HCT116 (cell line): ENCODE results near the gene SMIM5. TPM values are rescaled to one million over a fixed set of nuclear protein-coding genes. Genes with fewer than 3 reads are reported as not detected.

Experiments used
- ATAC-seq: fragments of 200-7000 bp; cut with Tn5 transposase; 2 replicates; pipeline ENCODE4 v1.9.1; 2020; ENCODE audit warnings: mild to moderate bottlenecking, moderate library complexity
- BruUV-seq: library from RNA; stranded (reverse); fragments of 400-500 nt; replicated peaks from 2 replicates; lab custom pipeline; 2021; lab: Mats Ljungman, UMichigan
- CTCF ChIA-PET: fragments of 300-600 bp; sonication (Branson Sonifier 250); formaldehyde crosslinking; loops from one replicate; lab custom pipeline; 2021; ENCODE audit warnings: antibody characterized with exemption; lab: Charles Lee
- POLR2A ChIA-PET: fragments of 300-600, 350-600 bp; sonication (Branson Sonifier 250); formaldehyde crosslinking; loops from one replicate; lab custom pipeline; 2021; ENCODE audit warnings: antibody characterized with exemption; lab: Charles Lee
- RAD21 ChIA-PET, 2 experiments: fragments of 300-600 bp; sonication (Branson Sonifier 250); formaldehyde crosslinking; loops; one replicate each; lab custom pipeline; 2023; ENCODE audit warnings: low total read pairs in 2 of 2; ENCODE audit not compliant: uncharacterized antibody in 2 of 2, unreplicated experiment in 2 of 2, low non-redundant PET in 1 of 2; lab: Charles Lee
- DNase-seq: peaks from one replicate; pipeline ENCODE4 v3.0.0-alpha.2; 2010; ENCODE audit warnings: low read depth, low spot score
- H2AFZ ChIP-seq: fragments of 200-600 bp; shearing (Covaris generic), sonication (generic); 2 replicates; pipeline ENCODE4 v1.6.1; 2017; ENCODE audit warnings: low read depth, mixed run types, mixed read lengths, antibody characterized with exemption, low read length; ENCODE audit not compliant: poor library complexity, severe bottlenecking
- H3K27ac ChIP-seq: 2 replicates; pipeline ENCODE4 v1.5.1; 2012; ENCODE audit warnings: low read depth, low read length
- H3K27me3 ChIP-seq: fragments of 200-600 bp; sonication (generic); 2 replicates; pipeline ENCODE4 v1.6.1; 2016; ENCODE audit warnings: mixed run types, low read length, mixed read lengths; ENCODE audit not compliant: insufficient read depth
- H3K36me3 ChIP-seq, 2 experiments: fragments of 200-500 bp in 1 of 2; fragments of 200-600 bp in 1 of 2; sonication (Bioruptor generic) in 1 of 2; sonication (generic) in 1 of 2; 2 replicates each; pipeline versions ENCODE4 v1.5.1 to v1.6.1; 2014 to 2016; ENCODE audit warnings: low read length in 2 of 2, inconsistent platforms in 1 of 2, mixed read lengths in 1 of 2, mixed run types in 1 of 2; ENCODE audit not compliant: insufficient read depth in 2 of 2, control insufficient read depth in 1 of 2
- H3K4me1 ChIP-seq, 2 experiments: fragments of 200-600 bp in 1 of 2; sonication (generic) in 1 of 2; 2 replicates each; pipeline versions ENCODE4 v1.5.1 to v1.6.1; 2012 to 2017; ENCODE audit warnings: low read length in 2 of 2, inconsistent platforms in 1 of 2, mild to moderate bottlenecking in 1 of 2, mixed read lengths in 1 of 2, mixed run types in 1 of 2, moderate library complexity in 1 of 2; ENCODE audit not compliant: insufficient read depth in 2 of 2, control insufficient read depth in 1 of 2
- H3K4me2 ChIP-seq: fragments of 200-600 bp; sonication (generic); 2 replicates; pipeline ENCODE4 v1.6.1; 2017; ENCODE audit warnings: mixed run types, low read length, mixed read lengths
- H3K4me3 ChIP-seq, 2 experiments: fragments of 200-600 bp in 1 of 2; sonication (generic) in 1 of 2; replicated peaks in 1 of 2; 2 replicates each; pipeline ENCODE4 v1.5.1; 2011 to 2016; ENCODE audit warnings: low read length in 2 of 2, control low read depth in 1 of 2, low read depth in 1 of 2, mild to moderate bottlenecking in 1 of 2, mixed read lengths in 1 of 2, mixed run types in 1 of 2
- H3K79me2 ChIP-seq: fragments of 200-600 bp; sonication (generic); 2 replicates; pipeline ENCODE4 v1.6.1; 2017; ENCODE audit warnings: mild to moderate bottlenecking, mixed run types, low read length, moderate library complexity, mixed read lengths; ENCODE audit not compliant: insufficient read depth
- H3K9ac ChIP-seq: fragments of 200-600 bp; sonication (generic); 2 replicates; pipeline ENCODE4 v1.6.1; 2016; ENCODE audit warnings: low read length, mixed read lengths
- H3K9me2 ChIP-seq: fragments of 200-600 bp; sonication (generic), shearing (Covaris generic); 2 replicates; pipeline ENCODE4 v1.6.1; 2017; ENCODE audit warnings: mixed run types, mild to moderate bottlenecking, moderate library complexity; ENCODE audit not compliant: insufficient read depth
- H3K9me3 ChIP-seq, 2 experiments: fragments of 200-500 bp in 1 of 2; fragments of 200-600 bp in 1 of 2; sonication (Bioruptor generic) in 1 of 2; sonication (generic) in 1 of 2; 2 replicates each; pipeline ENCODE4 v1.6.1; 2014 to 2017; ENCODE audit warnings: low read length in 2 of 2, mixed read lengths in 2 of 2, inconsistent platforms in 1 of 2, low read depth in 1 of 2, mild to moderate bottlenecking in 1 of 2, mixed run types in 1 of 2, moderate library complexity in 1 of 2; ENCODE audit not compliant: control insufficient read depth in 1 of 2, insufficient read depth in 1 of 2
- H4K20me1 ChIP-seq: fragments of 200-600 bp; sonication (generic), shearing (Covaris generic); 2 replicates; pipeline ENCODE4 v1.6.1; 2017; ENCODE audit warnings: mixed run types, mild to moderate bottlenecking, moderate library complexity; ENCODE audit not compliant: insufficient read depth
- CBX3 ChIP-seq: IDR thresholded peaks from 2 replicates; pipeline ENCODE4 v1.6.1; 2012; ENCODE audit warnings: low read depth
- CEBPB ChIP-seq: IDR thresholded peaks from 2 replicates; pipeline ENCODE4 v1.6.1; 2012; ENCODE audit warnings: low read depth
- ELF1 ChIP-seq: IDR thresholded peaks from 2 replicates; pipeline ENCODE4 v1.6.1; 2012; ENCODE audit warnings: low read depth, borderline replicate concordance
- EZH2 ChIP-seq: fragments of 200-600 bp; sonication (generic); IDR thresholded peaks from 2 replicates; pipeline ENCODE4 v1.6.1; 2017; ENCODE audit warnings: antibody characterized with exemption, mixed run types
- POLR2A ChIP-seq: IDR thresholded peaks from 2 replicates; pipeline ENCODE4 v1.7.0; 2011; ENCODE audit warnings: borderline replicate concordance; ENCODE audit not compliant: insufficient read depth, insufficient read length; ENCODE audit errors: extremely low read depth
- POLR2AphosphoS5 ChIP-seq: IDR thresholded peaks from 2 replicates; pipeline ENCODE4 v1.6.1; 2011; ENCODE audit warnings: mild to moderate bottlenecking, low read depth, low read length, moderate library complexity
- SRF ChIP-seq: IDR thresholded peaks from 2 replicates; pipeline ENCODE4 v1.6.1; 2012; ENCODE audit warnings: low read depth
- YY1 ChIP-seq: IDR thresholded peaks from 2 replicates; pipeline ENCODE4 v1.6.1; 2011; ENCODE audit warnings: low read length, low read depth, moderate library complexity, mild to moderate bottlenecking; ENCODE audit not compliant: insufficient replicate concordance; ENCODE audit errors: extremely low read depth
- ZFX ChIP-seq: fragments of 450-650 bp; IDR thresholded peaks from 2 replicates; pipeline ENCODE4 v1.6.1; 2017
- ZNF274 ChIP-seq: fragments of 200-500 bp; sonication (Bioruptor generic); IDR thresholded peaks from 2 replicates; pipeline ENCODE4 v1.6.1; 2014; ENCODE audit warnings: mild to moderate bottlenecking, low read depth, low read length, inconsistent platforms
- intact Hi-C: fragments of 100-400 bp; cut with micrococcal nuclease; formaldehyde crosslinking; loops from 2 replicates; pipeline ENCODE4 v1.10.0; 2022
- total RNA-seq: library from RNA; stranded (reverse); gene quantifications from one replicate; pipeline ENCODE4 v1.2.1, GENCODE V29; 2021; ENCODE audit not compliant: unreplicated experiment
- TF ChIP-seq, protein P1 (sequence below): IDR thresholded peaks from 2 replicates; pipeline ENCODE4 v1.6.1; 2011; ENCODE audit warnings: mild to moderate bottlenecking, low read length, moderate library complexity; ENCODE audit not compliant: insufficient replicate concordance; ENCODE audit errors: extremely low read depth
- TF ChIP-seq, protein P2 (sequence below): IDR thresholded peaks from 2 replicates; pipeline ENCODE4 v1.6.1; 2012; ENCODE audit warnings: low read depth
- TF ChIP-seq, protein P3 (sequence below): IDR thresholded peaks from 2 replicates; pipeline ENCODE4 v1.6.1; 2012
- TF ChIP-seq, protein P4 (sequence below): IDR thresholded peaks from 2 replicates; pipeline ENCODE4 v1.6.1; 2012
- TF ChIP-seq, protein P5 (sequence below), 3 experiments: fragments of 200-600 bp in 1 of 3; sonication (generic) in 1 of 3; IDR thresholded peaks in 2 of 3; conservative IDR thresholded peaks in 1 of 3; 2 replicates each; pipeline ENCODE4 v1.5.1; 2012 to 2017; ENCODE audit warnings: low read depth in 2 of 3, low read length in 2 of 3, antibody characterized with exemption in 1 of 3, borderline replicate concordance in 1 of 3, control low read depth in 1 of 3, mild to moderate bottlenecking in 1 of 3, mixed read lengths in 1 of 3, mixed run types in 1 of 3, moderate library complexity in 1 of 3; ENCODE audit not compliant: insufficient read depth in 1 of 3

The SMIM5 gene
- total RNA-seq, 1 experiment from 2014 or later, result 0.12 TPM

DNA sequence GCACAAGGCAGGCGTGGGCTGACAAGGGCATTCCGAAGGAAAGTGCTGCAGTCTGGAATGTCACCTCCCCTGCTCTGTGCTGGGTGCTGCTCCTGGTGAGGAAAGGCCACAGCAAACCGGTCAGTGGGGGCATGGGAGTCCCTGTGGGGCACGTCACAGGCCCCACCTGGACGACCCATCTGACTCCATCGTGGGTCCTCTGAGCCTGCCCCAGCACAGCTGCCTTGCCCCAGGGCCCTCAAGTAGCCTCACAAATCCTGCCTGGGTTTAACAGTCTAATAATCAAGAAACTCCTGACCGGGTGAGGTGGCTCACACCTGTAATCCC is 48.4 kb upstream of the SMIM5 start:
- DNase-seq, result no peak
- intact Hi-C loops, result no loop called here
- Histone ChIP-seq H3K36me3 (no peaks in the 10 kb centered on the region), H3K4me3 (no peak overlapping the region), H3K79me2 (no peaks in the 10 kb centered on the region), H3K27ac (no peak overlapping the region), H3K9me2 (no peaks in the 10 kb centered on the region), H4K20me1 (no peaks in the 10 kb centered on the region), H3K4me1 (peaks cover 5 to 15% of the 10 kb centered on the region in 2 experiments; a peak in 3 of 4 replicates), H3K9ac (no peak overlapping the region), H3K4me2 (no peak overlapping the region), H3K9me3 (no peaks in the 10 kb centered on the region), H3K27me3 (no peaks in the 10 kb centered on the region), H2AFZ (no peak overlapping the region)
- TF ChIP-seq, protein P1, sequence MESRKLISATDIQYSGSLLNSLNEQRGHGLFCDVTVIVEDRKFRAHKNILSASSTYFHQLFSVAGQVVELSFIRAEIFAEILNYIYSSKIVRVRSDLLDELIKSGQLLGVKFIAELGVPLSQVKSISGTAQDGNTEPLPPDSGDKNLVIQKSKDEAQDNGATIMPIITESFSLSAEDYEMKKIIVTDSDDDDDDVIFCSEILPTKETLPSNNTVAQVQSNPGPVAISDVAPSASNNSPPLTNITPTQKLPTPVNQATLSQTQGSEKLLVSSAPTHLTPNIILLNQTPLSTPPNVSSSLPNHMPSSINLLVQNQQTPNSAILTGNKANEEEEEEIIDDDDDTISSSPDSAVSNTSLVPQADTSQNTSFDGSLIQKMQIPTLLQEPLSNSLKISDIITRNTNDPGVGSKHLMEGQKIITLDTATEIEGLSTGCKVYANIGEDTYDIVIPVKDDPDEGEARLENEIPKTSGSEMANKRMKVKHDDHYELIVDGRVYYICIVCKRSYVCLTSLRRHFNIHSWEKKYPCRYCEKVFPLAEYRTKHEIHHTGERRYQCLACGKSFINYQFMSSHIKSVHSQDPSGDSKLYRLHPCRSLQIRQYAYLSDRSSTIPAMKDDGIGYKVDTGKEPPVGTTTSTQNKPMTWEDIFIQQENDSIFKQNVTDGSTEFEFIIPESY, result no peak
- TF ChIP-seq CBX3, result no peak
- TF ChIP-seq, protein P2, sequence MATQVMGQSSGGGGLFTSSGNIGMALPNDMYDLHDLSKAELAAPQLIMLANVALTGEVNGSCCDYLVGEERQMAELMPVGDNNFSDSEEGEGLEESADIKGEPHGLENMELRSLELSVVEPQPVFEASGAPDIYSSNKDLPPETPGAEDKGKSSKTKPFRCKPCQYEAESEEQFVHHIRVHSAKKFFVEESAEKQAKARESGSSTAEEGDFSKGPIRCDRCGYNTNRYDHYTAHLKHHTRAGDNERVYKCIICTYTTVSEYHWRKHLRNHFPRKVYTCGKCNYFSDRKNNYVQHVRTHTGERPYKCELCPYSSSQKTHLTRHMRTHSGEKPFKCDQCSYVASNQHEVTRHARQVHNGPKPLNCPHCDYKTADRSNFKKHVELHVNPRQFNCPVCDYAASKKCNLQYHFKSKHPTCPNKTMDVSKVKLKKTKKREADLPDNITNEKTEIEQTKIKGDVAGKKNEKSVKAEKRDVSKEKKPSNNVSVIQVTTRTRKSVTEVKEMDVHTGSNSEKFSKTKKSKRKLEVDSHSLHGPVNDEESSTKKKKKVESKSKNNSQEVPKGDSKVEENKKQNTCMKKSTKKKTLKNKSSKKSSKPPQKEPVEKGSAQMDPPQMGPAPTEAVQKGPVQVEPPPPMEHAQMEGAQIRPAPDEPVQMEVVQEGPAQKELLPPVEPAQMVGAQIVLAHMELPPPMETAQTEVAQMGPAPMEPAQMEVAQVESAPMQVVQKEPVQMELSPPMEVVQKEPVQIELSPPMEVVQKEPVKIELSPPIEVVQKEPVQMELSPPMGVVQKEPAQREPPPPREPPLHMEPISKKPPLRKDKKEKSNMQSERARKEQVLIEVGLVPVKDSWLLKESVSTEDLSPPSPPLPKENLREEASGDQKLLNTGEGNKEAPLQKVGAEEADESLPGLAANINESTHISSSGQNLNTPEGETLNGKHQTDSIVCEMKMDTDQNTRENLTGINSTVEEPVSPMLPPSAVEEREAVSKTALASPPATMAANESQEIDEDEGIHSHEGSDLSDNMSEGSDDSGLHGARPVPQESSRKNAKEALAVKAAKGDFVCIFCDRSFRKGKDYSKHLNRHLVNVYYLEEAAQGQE, result no peak
- TF ChIP-seq POLR2AphosphoS5, result no peak
- TF ChIP-seq, protein P3, sequence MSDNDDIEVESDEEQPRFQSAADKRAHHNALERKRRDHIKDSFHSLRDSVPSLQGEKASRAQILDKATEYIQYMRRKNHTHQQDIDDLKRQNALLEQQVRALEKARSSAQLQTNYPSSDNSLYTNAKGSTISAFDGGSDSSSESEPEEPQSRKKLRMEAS, result no peak
- TF ChIP-seq ELF1, result no peak
- TF ChIP-seq SRF, result no peak
- no peak for TF ChIP-seq POLR2A
- no peak for TF ChIP-seq ZFX
- no peak for TF ChIP-seq CEBPB
- no peak for TF ChIP-seq YY1
- TF ChIP-seq EZH2, result no peak
- no peak for TF ChIP-seq ZNF274
- TF ChIP-seq, protein P4, sequence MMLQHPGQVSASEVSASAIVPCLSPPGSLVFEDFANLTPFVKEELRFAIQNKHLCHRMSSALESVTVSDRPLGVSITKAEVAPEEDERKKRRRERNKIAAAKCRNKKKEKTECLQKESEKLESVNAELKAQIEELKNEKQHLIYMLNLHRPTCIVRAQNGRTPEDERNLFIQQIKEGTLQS, result no peak
- TF ChIP-seq, protein P5, sequence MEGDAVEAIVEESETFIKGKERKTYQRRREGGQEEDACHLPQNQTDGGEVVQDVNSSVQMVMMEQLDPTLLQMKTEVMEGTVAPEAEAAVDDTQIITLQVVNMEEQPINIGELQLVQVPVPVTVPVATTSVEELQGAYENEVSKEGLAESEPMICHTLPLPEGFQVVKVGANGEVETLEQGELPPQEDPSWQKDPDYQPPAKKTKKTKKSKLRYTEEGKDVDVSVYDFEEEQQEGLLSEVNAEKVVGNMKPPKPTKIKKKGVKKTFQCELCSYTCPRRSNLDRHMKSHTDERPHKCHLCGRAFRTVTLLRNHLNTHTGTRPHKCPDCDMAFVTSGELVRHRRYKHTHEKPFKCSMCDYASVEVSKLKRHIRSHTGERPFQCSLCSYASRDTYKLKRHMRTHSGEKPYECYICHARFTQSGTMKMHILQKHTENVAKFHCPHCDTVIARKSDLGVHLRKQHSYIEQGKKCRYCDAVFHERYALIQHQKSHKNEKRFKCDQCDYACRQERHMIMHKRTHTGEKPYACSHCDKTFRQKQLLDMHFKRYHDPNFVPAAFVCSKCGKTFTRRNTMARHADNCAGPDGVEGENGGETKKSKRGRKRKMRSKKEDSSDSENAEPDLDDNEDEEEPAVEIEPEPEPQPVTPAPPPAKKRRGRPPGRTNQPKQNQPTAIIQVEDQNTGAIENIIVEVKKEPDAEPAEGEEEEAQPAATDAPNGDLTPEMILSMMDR (IDR thresholded peaks at IDR 0.05 in 2 of 3, conservative IDR thresholded peaks at IDR 0.05 in 1 of 3; ENCODE audit: borderline replicate concordance in 1 of 3, insufficient read depth in 1 of 3, low read depth in 2 of 3, low read length in 2 of 3), result no peak
- CTCF ChIA-PET, result interaction anchor here (1.0 to 3.0 kb wide), 2 partner anchors 17 to 60 kb away, joined by 3 to 23 read pairs; no protein-coding TSS in a partner anchor
- RAD21 ChIA-PET, result no interaction called here
- POLR2A ChIA-PET, result interaction anchor here (0.6 kb wide), 1 partner anchor 20 kb away, joined by 3 read pairs; no protein-coding TSS in a partner anchor
- no peak for ATAC-seq
- no TSS peak for BruUV-seq
